22Rv1 (cell line): ENCODE data around the gene HOXB1.

Experiments used
- ZFX ChIP-seq: fragments of 450-650 bp; IDR thresholded peaks from 2 replicates; pipeline ENCODE4 v1.6.1; 2017; ENCODE audit warnings: antibody characterized with exemption, borderline replicate concordance
- TF ChIP-seq, protein P1 (sequence below): fragments of 450-650 bp; IDR thresholded peaks from 2 replicates; pipeline ENCODE4 v1.5.1; 2017; ENCODE audit warnings: mild to moderate bottlenecking

DNA sequence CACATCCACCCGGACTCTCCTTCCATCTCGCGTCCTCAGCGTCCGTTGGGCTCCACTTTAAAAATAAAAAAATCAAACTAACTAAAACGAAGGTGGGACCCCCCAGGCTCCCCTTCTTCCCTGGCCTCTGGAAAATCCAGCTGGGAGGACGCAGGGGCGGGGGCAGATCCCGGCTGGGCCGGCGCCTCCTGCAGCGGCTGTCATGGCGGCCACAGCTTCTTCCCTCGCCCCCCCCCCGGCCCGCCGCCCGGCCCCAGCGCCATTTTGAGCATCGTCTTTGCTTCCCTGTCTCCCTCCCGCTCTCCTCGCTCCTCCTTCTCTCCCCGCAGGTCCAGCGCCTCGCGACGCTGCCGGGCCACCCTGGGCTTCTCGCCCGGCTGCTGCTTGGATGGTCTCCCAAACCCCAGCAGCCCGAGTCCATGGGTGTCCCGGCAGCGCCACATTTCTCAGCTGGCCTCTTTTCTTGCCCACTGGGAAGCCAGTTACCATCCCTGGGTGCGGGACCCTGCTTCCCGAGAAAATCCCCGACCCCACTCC, 10.8 kb upstream of the HOXB1 start:
- TF ChIP-seq, protein P1, sequence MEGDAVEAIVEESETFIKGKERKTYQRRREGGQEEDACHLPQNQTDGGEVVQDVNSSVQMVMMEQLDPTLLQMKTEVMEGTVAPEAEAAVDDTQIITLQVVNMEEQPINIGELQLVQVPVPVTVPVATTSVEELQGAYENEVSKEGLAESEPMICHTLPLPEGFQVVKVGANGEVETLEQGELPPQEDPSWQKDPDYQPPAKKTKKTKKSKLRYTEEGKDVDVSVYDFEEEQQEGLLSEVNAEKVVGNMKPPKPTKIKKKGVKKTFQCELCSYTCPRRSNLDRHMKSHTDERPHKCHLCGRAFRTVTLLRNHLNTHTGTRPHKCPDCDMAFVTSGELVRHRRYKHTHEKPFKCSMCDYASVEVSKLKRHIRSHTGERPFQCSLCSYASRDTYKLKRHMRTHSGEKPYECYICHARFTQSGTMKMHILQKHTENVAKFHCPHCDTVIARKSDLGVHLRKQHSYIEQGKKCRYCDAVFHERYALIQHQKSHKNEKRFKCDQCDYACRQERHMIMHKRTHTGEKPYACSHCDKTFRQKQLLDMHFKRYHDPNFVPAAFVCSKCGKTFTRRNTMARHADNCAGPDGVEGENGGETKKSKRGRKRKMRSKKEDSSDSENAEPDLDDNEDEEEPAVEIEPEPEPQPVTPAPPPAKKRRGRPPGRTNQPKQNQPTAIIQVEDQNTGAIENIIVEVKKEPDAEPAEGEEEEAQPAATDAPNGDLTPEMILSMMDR = no peak
- TF ChIP-seq ZFX = no peak
